GM19023 (cell line): ENCODE measurements around the gene ZNF787.
A peak's percentile ranks its signal among the peaks of the same experiment; 100 is the strongest.

Experiments
- ATAC-seq: cut with Tn5 transposase; IDR thresholded peaks from one replicate; pipeline ENCODE4 v1.9.1; 2021; ENCODE audit warnings: mild to moderate bottlenecking, moderate library complexity; ENCODE audit not compliant: unreplicated experiment

ZNF787 gene

GRCh38 chr19:56089344-56089743 is 31.8 kb downstream of the ZNF787 start:
- ATAC-seq, result no peak

GRCh38 chr19:56088497-56089215 is 32.4 kb downstream of the ZNF787 start:
- no peak for ATAC-seq

GRCh38 chr19:56087647-56088496 is 33.2 kb downstream of the ZNF787 start:
- ATAC-seq, result no peak

GRCh38 chr19:56086671-56087430 is 34.2 kb downstream of the ZNF787 start:
- no peak for ATAC-seq

GRCh38 chr19:56085571-56086275 is 35.4 kb downstream of the ZNF787 start:
- ATAC-seq, result no peak

- no peak for ATAC-seq
Measured at GRCh38 chr19:56084835-56085536, 36.1 kb downstream of the ZNF787 start.

- ATAC-seq, result no peak
Measured at GRCh38 chr19:56083668-56084067, 37.4 kb downstream of the ZNF787 start.

GRCh38 chr19:56080669-56081401 is 40.3 kb downstream of the ZNF787 start:
- ATAC-seq, result peak; percentile 65

GRCh38 chr19:56079609-56080008 is 41.5 kb downstream of the ZNF787 start:
- ATAC-seq, result no peak

GRCh38 chr19:56076498-56076897 is 44.6 kb downstream of the ZNF787 start:
- ATAC-seq, result no peak

GRCh38 chr19:56071151-56071550 is 49.9 kb downstream of the ZNF787 start:
- no peak for ATAC-seq

- no peak for ATAC-seq
Measured at GRCh38 chr19:56069642-56070041, 51.5 kb downstream of the ZNF787 start.

- ATAC-seq, result peak; percentile 47
Measured at GRCh38 chr19:56066152-56067023, 54.7 kb downstream of the ZNF787 start.

GRCh38 chr19:56053596-56053995 is 67.5 kb downstream of the ZNF787 start:
- ATAC-seq, result no peak
